ENCODE data around the gene NXN. TPM values are rescaled to one million over a fixed set of nuclear protein-coding genes. Genes with fewer than 3 reads are reported as not detected.

The NXN gene
- total RNA-seq (2021; fragmentation: NEBNext Ultra II Directional; extraction: Animal tissue kit (Norgen Biotek cat#: 25700)) = 10 to 100 TPM; 81.7 to 93.8 (median 92.2) TPM
- long read RNA-seq, partial matches to known transcripts = 3 of 17 reads
- long read RNA-seq, other reads (novel, unspliced or antisense) = 14 of 17 reads

- peak within 1 kb of the TSS; percentile 92 for H3K4me3 Mint-ChIP-seq
- H3K27me3 Mint-ChIP-seq (ENCODE audit: insufficient read depth) = peaks cover 1% of the 10 kb centered on the region
- DNase-seq = peak; percentile 70
- H3K9me3 Mint-ChIP-seq = no peaks in the 10 kb centered on the region
- H3K27ac Mint-ChIP-seq = peak within 1 kb of the TSS; percentile 56
- H3K36me3 Mint-ChIP-seq (ENCODE audit: low read depth) = peaks cover 16% of the 10 kb centered on the region
- peak; percentile 29 for TF ChIP-seq CTCF (IDR thresholded peaks at IDR 0.05)
- peaks cover 44% of the 10 kb centered on the region for H3K4me1 Mint-ChIP-seq (ENCODE audit: low read depth)
These were observed at the start of gene NXN for GRCh38 chr17:979539-980405. Gene NXN (minus strand): TSS chr17:979776.

- TF ChIP-seq CTCF (IDR thresholded peaks at IDR 0.05) = no peak
- no peak for DNase-seq
- no peaks in the 10 kb centered on the region for H3K9me3 Mint-ChIP-seq
- H3K27ac Mint-ChIP-seq = no peak overlapping the region
- H3K36me3 Mint-ChIP-seq (ENCODE audit: low read depth) = 0 out of 2 replicates have a peak, but pooled peaks cover 7% of the 10 kb centered on the region
- peaks cover 11% of the 10 kb centered on the region for H3K4me1 Mint-ChIP-seq (ENCODE audit: low read depth)
- H3K27me3 Mint-ChIP-seq (ENCODE audit: insufficient read depth) = no peaks in the 10 kb centered on the region; the same call in 1 of the 2 replicates
- no peak overlapping the region for H3K4me3 Mint-ChIP-seq
These were observed 47.5 kb upstream of the NXN start for GRCh38 chr17:1027044-1027443.

- Mint-ChIP-seq H3K4me1 (ENCODE audit: low read depth) (peaks cover 11% of the 10 kb centered on the region), H3K36me3 (ENCODE audit: low read depth) (0 out of 2 replicates have a peak, but pooled peaks cover 7% of the 10 kb centered on the region), H3K4me3 (no peak overlapping the region)
These were observed 47.0 kb upstream of the NXN start for GRCh38 chr17:1026599-1026975.

GRCh38 chr17:1025733-1026598, 46.4 kb upstream of the NXN start:
- H3K4me3 Mint-ChIP-seq = no peak overlapping the region

More at GRCh38 chr17:1026599-1026975, 47.0 kb upstream of the NXN start:
- Mint-ChIP-seq H3K27me3 (ENCODE audit: insufficient read depth) (no peaks in the 10 kb centered on the region; the same call in 1 of the 2 replicates), H3K27ac (no peak overlapping the region), H3K9me3 (no peaks in the 10 kb centered on the region)
- DNase-seq = no peak
- no peak for TF ChIP-seq CTCF (IDR thresholded peaks at IDR 0.05)

More at GRCh38 chr17:1025733-1026598, 46.4 kb upstream of the NXN start:
- H3K9me3 Mint-ChIP-seq = no peaks in the 10 kb centered on the region
- H3K36me3 Mint-ChIP-seq (ENCODE audit: low read depth) = 0 out of 2 replicates have a peak, but pooled peaks cover 7% of the 10 kb centered on the region
- H3K4me1 Mint-ChIP-seq (ENCODE audit: low read depth) = peaks cover 11% of the 10 kb centered on the region
- TF ChIP-seq CTCF (IDR thresholded peaks at IDR 0.05) = no peak
- no peak for DNase-seq
- no peaks in the 10 kb centered on the region; the same call in 1 of the 2 replicates for H3K27me3 Mint-ChIP-seq (ENCODE audit: insufficient read depth)
- no peak overlapping the region for H3K27ac Mint-ChIP-seq
